ENCODE data around the gene JPT2.
A peak's percentile ranks its signal among the peaks of the same experiment; 100 is the strongest.

JPT2 gene

GRCh38 chr16:1651094-1651973, 26.7 kb upstream of the JPT2 start:
- DNase-seq = no peak

- no peak for DNase-seq
These were observed 26.1 kb upstream of the JPT2 start for GRCh38 chr16:1651974-1652312.

GRCh38 chr16:1653023-1653422, 25.1 kb upstream of the JPT2 start:
- no peak for DNase-seq

- DNase-seq = no peak
These were observed 23.4 kb upstream of the JPT2 start for GRCh38 chr16:1654505-1655268.

- no peak for DNase-seq
These were observed 22.7 kb upstream of the JPT2 start for GRCh38 chr16:1655269-1655807.

GRCh38 chr16:1655909-1656807, 21.9 kb upstream of the JPT2 start:
- DNase-seq = no peak

GRCh38 chr16:1656808-1657617, 21.1 kb upstream of the JPT2 start:
- DNase-seq = no peak

GRCh38 chr16:1657841-1658240, 20.2 kb upstream of the JPT2 start:
- DNase-seq = no peak

GRCh38 chr16:1659031-1659430, 19.0 kb upstream of the JPT2 start:
- peak in 1 of 56 donors; percentile 16 for DNase-seq

- DNase-seq = no peak
These were observed 16.3 kb upstream of the JPT2 start for GRCh38 chr16:1661826-1662225.

GRCh38 chr16:1662543-1662942, 15.5 kb upstream of the JPT2 start:
- DNase-seq = no peak

GRCh38 chr16:1665829-1666228, 12.2 kb upstream of the JPT2 start:
- DNase-seq = no peak

GRCh38 chr16:1666316-1666715, 11.8 kb upstream of the JPT2 start:
- DNase-seq = no peak

GRCh38 chr16:1667271-1667670, 10.8 kb upstream of the JPT2 start:
- no peak for DNase-seq

- no peak for DNase-seq
These were observed 10.2 kb upstream of the JPT2 start for GRCh38 chr16:1667916-1668315.

GRCh38 chr16:1668612-1669319, 9.3 kb upstream of the JPT2 start:
- DNase-seq = no peak

GRCh38 chr16:1669698-1670097, 8.4 kb upstream of the JPT2 start:
- DNase-seq = no peak

- DNase-seq = no peak
These were observed 7.7 kb upstream of the JPT2 start for GRCh38 chr16:1670371-1670770.

GRCh38 chr16:1670866-1671265, 7.2 kb upstream of the JPT2 start:
- DNase-seq = no peak
